Esophagus (tissue), 2 donors: ENCODE results near the gene ZNF280A. TPM values are rescaled to one million over a fixed set of nuclear protein-coding genes. Genes with fewer than 3 reads are reported as not detected.

Source experiments
- H3K27ac ChIP-seq, 2 donors: one replicate each; pipeline ENCODE4 v1.5.1; 2013; ENCODE audit warnings: low read depth in 2 of 2, mild to moderate bottlenecking in 2 of 2, inconsistent platforms in 1 of 2, low read length in 1 of 2, moderate library complexity in 1 of 2
- H3K27me3 ChIP-seq, 2 donors: one replicate each; pipeline ENCODE4 v1.6.1; 2013; ENCODE audit warnings: low read length in 2 of 2, control low read depth in 1 of 2, mild to moderate bottlenecking in 1 of 2; ENCODE audit not compliant: insufficient read depth in 2 of 2, control insufficient read depth in 1 of 2
- H3K36me3 ChIP-seq, 2 donors: one replicate each; pipeline ENCODE4 v1.6.1; 2013; ENCODE audit warnings: low read length in 1 of 2; ENCODE audit not compliant: control insufficient read depth in 2 of 2, insufficient read depth in 2 of 2
- H3K4me1 ChIP-seq, 2 donors: one replicate each; pipeline ENCODE4 v1.6.1; 2013; ENCODE audit warnings: low read length in 1 of 2; ENCODE audit not compliant: control insufficient read depth in 2 of 2, insufficient read depth in 2 of 2
- H3K4me3 ChIP-seq, 2 donors: one replicate each; pipeline ENCODE4 v1.5.1; 2013; ENCODE audit warnings: low read length in 2 of 2, mild to moderate bottlenecking in 2 of 2, low read depth in 1 of 2, moderate library complexity in 1 of 2
- H3K9me3 ChIP-seq, 2 donors: one replicate each; pipeline ENCODE4 v1.6.1; 2013; ENCODE audit warnings: mild to moderate bottlenecking in 2 of 2, low read depth in 1 of 2, low read length in 1 of 2, moderate library complexity in 1 of 2; ENCODE audit not compliant: control insufficient read depth in 2 of 2, insufficient read depth in 1 of 2
- WGBS, 2 donors: extraction: QIAGEN DNeasy Blood & Tissue Kit; methylation state at CpG; one replicate each; pipeline ENCODE4 v1.1.7; 2013; 5-methylcytosine and 5-hydroxymethylcytosine counted together
- polyA plus RNA-seq, 2 donors: library from polyadenylated mRNA; stranded (reverse); fragments of 200-250 nt; gene quantifications; one replicate each; pipeline ENCODE4 v1.2.3, GENCODE V29; 2013
- donor health status: healthy with polysubstance abuse.
- donor health status: Bipolar disorder and iron deficiency.

Gene ZNF280A
- polyA plus RNA-seq, 2 donors: not detected

- H3K27me3 ChIP-seq: no peaks in the 10 kb centered on the region
- 47 to 61% methylated on average over 5 of the region's 5 CpGs for WGBS, 2 donors
- no peaks in the 10 kb centered on the region for H3K4me1 ChIP-seq
- H3K9me3 ChIP-seq: no peaks in the 10 kb centered on the region
- H3K36me3 ChIP-seq: no peaks in the 10 kb centered on the region
- H3K27ac ChIP-seq: no peak overlapping the region
- no peak overlapping the region for H3K4me3 ChIP-seq
These were observed 26.4 kb upstream of the ZNF280A start for GRCh38 chr22:22546490-22546889.

GRCh38 chr22:22545084-22545483 is 25.0 kb upstream of the ZNF280A start:
- H3K36me3 ChIP-seq: no peaks in the 10 kb centered on the region
- H3K4me1 ChIP-seq: no peaks in the 10 kb centered on the region
- no peaks in the 10 kb centered on the region for H3K27me3 ChIP-seq
- no peak overlapping the region for H3K27ac ChIP-seq
- H3K4me3 ChIP-seq: no peak overlapping the region
- H3K9me3 ChIP-seq: no peaks in the 10 kb centered on the region
- WGBS, 2 donors: 79 to 87% methylated on average over 2 of the region's 2 CpGs

- Histone ChIP-seq H3K27ac (no peak overlapping the region), H3K4me3 (no peak overlapping the region), H3K4me1 (no peaks in the 10 kb centered on the region), H3K36me3 (no peaks in the 10 kb centered on the region), H3K27me3 (no peaks in the 10 kb centered on the region), H3K9me3 (no peaks in the 10 kb centered on the region)
- WGBS, 2 donors: 78 to 79% methylated on average over 7 of the region's 7 CpGs
These were observed 18.3 kb upstream of the ZNF280A start for GRCh38 chr22:22538226-22538989.

GRCh38 chr22:22536916-22537315 is 16.8 kb upstream of the ZNF280A start:
- no peaks in the 10 kb centered on the region for H3K27me3 ChIP-seq
- H3K36me3 ChIP-seq: no peaks in the 10 kb centered on the region
- WGBS, 2 donors: 43% methylated on average over 1 of the region's 1 CpG
- no peaks in the 10 kb centered on the region for H3K4me1 ChIP-seq
- no peak overlapping the region for H3K27ac ChIP-seq
- no peak overlapping the region for H3K4me3 ChIP-seq
- H3K9me3 ChIP-seq: no peaks in the 10 kb centered on the region

- WGBS, 2 donors: 73 to 75% methylated on average over 6 of the region's 6 CpGs
- H3K27ac ChIP-seq: no peak overlapping the region
- no peak overlapping the region for H3K4me3 ChIP-seq
- H3K27me3 ChIP-seq: no peaks in the 10 kb centered on the region
- no peaks in the 10 kb centered on the region for H3K4me1 ChIP-seq
- no peaks in the 10 kb centered on the region for H3K9me3 ChIP-seq
- H3K36me3 ChIP-seq: no peaks in the 10 kb centered on the region
These were observed 16.4 kb upstream of the ZNF280A start for GRCh38 chr22:22536515-22536914.

- Histone ChIP-seq H3K27me3 (no peaks in the 10 kb centered on the region), H3K36me3 (no peaks in the 10 kb centered on the region), H3K9me3 (no peaks in the 10 kb centered on the region), H3K4me1 (no peaks in the 10 kb centered on the region), H3K27ac (no peak overlapping the region), H3K4me3 (no peak overlapping the region)
- WGBS, 2 donors: 84 to 86% methylated on average over 3 of the region's 3 CpGs
These were observed 15.6 kb upstream of the ZNF280A start for GRCh38 chr22:22535662-22536061.

GRCh38 chr22:22534604-22535415 is 14.7 kb upstream of the ZNF280A start:
- Histone ChIP-seq H3K27me3 (no peaks in the 10 kb centered on the region), H3K36me3 (no peaks in the 10 kb centered on the region), H3K4me1 (no peaks in the 10 kb centered on the region), H3K27ac (no peak overlapping the region), H3K4me3 (no peak overlapping the region), H3K9me3 (no peaks in the 10 kb centered on the region)
- WGBS, 2 donors: 79 to 81% methylated on average over 9 of the region's 9 CpGs

GRCh38 chr22:22533863-22534262 is 13.8 kb upstream of the ZNF280A start:
- no peaks in the 10 kb centered on the region for H3K9me3 ChIP-seq

GRCh38 chr22:22533417-22533816 is 13.3 kb upstream of the ZNF280A start:
- 90 to 92% methylated on average over 1 of the region's 1 CpG for WGBS, 2 donors
- Histone ChIP-seq H3K27me3 (no peaks in the 10 kb centered on the region), H3K4me1 (no peaks in the 10 kb centered on the region), H3K9me3 (no peaks in the 10 kb centered on the region), H3K27ac (no peak overlapping the region), H3K36me3 (no peaks in the 10 kb centered on the region), H3K4me3 (no peak overlapping the region)

More at GRCh38 chr22:22533863-22534262, 13.8 kb upstream of the ZNF280A start:
- 66 to 71% methylated on average over 5 of the region's 5 CpGs for WGBS, 2 donors
- H3K27me3 ChIP-seq: no peaks in the 10 kb centered on the region
- no peaks in the 10 kb centered on the region for H3K36me3 ChIP-seq
- H3K4me3 ChIP-seq: no peak overlapping the region
- H3K27ac ChIP-seq: no peak overlapping the region
- H3K4me1 ChIP-seq: no peaks in the 10 kb centered on the region
